GM19099 (cell line): ENCODE results near the gene EDARADD.

ENCODE experiments used
- POLR2A ChIP-seq: IDR thresholded peaks from 3 replicates; pipeline ENCODE4 v1.6.1; 2011; ENCODE audit warnings: low read depth; ENCODE audit not compliant: insufficient read length; ENCODE audit errors: extremely low read depth

Gene EDARADD

GRCh38 chr1:236393681-236394481 is at the start of gene EDARADD:
Gene EDARADD, plus strand, starts transcription at chr1:236394286. Its CDS starts 159 bp downstream, at chr1:236394445.
- no peak for TF ChIP-seq POLR2A

- TF ChIP-seq POLR2A = no peak
These were observed 48.4 kb upstream of the EDARADD start for GRCh38 chr1:236345728-236346127.

GRCh38 chr1:236348071-236348470 is 46.0 kb upstream of the EDARADD start:
- TF ChIP-seq POLR2A = no peak

- no peak for TF ChIP-seq POLR2A
These were observed 43.8 kb upstream of the EDARADD start for GRCh38 chr1:236350308-236350707.

GRCh38 chr1:236351875-236352573 is 42.1 kb upstream of the EDARADD start:
- no peak for TF ChIP-seq POLR2A

GRCh38 chr1:236353813-236354212 is 40.3 kb upstream of the EDARADD start:
- TF ChIP-seq POLR2A = no peak

- TF ChIP-seq POLR2A = no peak
These were observed 39.5 kb upstream of the EDARADD start for GRCh38 chr1:236354330-236355147.

- no peak for TF ChIP-seq POLR2A
These were observed 37.9 kb upstream of the EDARADD start for GRCh38 chr1:236356141-236356540.

GRCh38 chr1:236361909-236362590 is 32.0 kb upstream of the EDARADD start:
- TF ChIP-seq POLR2A = no peak

- no peak for TF ChIP-seq POLR2A
These were observed 30.8 kb upstream of the EDARADD start for GRCh38 chr1:236363237-236363636.

GRCh38 chr1:236365999-236366570 is 28.0 kb upstream of the EDARADD start:
- TF ChIP-seq POLR2A = no peak

- TF ChIP-seq POLR2A = no peak
These were observed 23.7 kb upstream of the EDARADD start for GRCh38 chr1:236370420-236370819.

- no peak for TF ChIP-seq POLR2A
These were observed 23.0 kb upstream of the EDARADD start for GRCh38 chr1:236371083-236371482.

GRCh38 chr1:236377832-236378535 is 16.1 kb upstream of the EDARADD start:
- no peak for TF ChIP-seq POLR2A

GRCh38 chr1:236381565-236382158 is 12.4 kb upstream of the EDARADD start:
- TF ChIP-seq POLR2A = no peak
